Measurements from ENCODE around the gene FBL.

GRCh38 chr19:39867133-39867532 is 21.0 kb upstream of the FBL start:
- TF ChIP-seq CTCF (IDR thresholded peaks at IDR 0.05; ENCODE audit: insufficient read depth, low read length, poor library complexity, severe bottlenecking) (no peak), EZH2phosphoT487 (conservative IDR thresholded peaks at IDR 0.05; ENCODE audit: low read length) (no peak)

Data from SU-DHL-6 (cell line).